ENCODE results near the gene GAS2. TPM values are rescaled to one million over a fixed set of nuclear protein-coding genes. Genes with fewer than 3 reads are reported as not detected.
A peak's percentile ranks its signal among the peaks of the same experiment; 100 is the strongest.

GAS2 gene
- total RNA-seq: 1 to 10 TPM; 1.6 to 2.3 TPM

- Histone ChIP-seq H3K4me3 (peak within 1 kb of the TSS; percentile 36), H3K27ac (no peak within 1 kb of the TSS), H3K9ac (ENCODE audit: low read depth in 2 of 2, low read length in 2 of 2) (no peak within 1 kb of the TSS), H3K27me3 (peaks cover 8% of the 10 kb centered on the region), H3K9me3 (no peaks in the 10 kb centered on the region), H3K4me1 (no peaks in the 10 kb centered on the region), H3K36me3 (no peaks in the 10 kb centered on the region)
- intact Hi-C loops (cut with DNase I): no loop called here
- TF ChIP-seq CTCF (IDR thresholded peaks at IDR 0.05): no peak
- DNase-seq: no peak
Measured at GRCh38 chr11:22666325-22666687, at the start of gene GAS2. TSS of gene GAS2 (plus strand) at chr11:22666611. CDS start at chr11:22674870, 8,259 bp downstream.

- H3K9me3 ChIP-seq: no peaks in the 10 kb centered on the region
- no peak for TF ChIP-seq CTCF (IDR thresholded peaks at IDR 0.05)
- no peak for DNase-seq
- H3K27me3 ChIP-seq: no peaks in the 10 kb centered on the region
- H3K9ac ChIP-seq (ENCODE audit: low read depth in 2 of 2, low read length in 2 of 2): no peak overlapping the region
- H3K36me3 ChIP-seq: no peaks in the 10 kb centered on the region
- intact Hi-C loops (cut with DNase I): no loop called here
- H3K4me3 ChIP-seq: no peak overlapping the region
- no peak overlapping the region for H3K27ac ChIP-seq
- H3K4me1 ChIP-seq: no peaks in the 10 kb centered on the region
Measured at GRCh38 chr11:22617868-22618267, 48.5 kb upstream of the GAS2 start.

- Histone ChIP-seq H3K27ac (peak overlapping the region; percentile 84), H3K9me3 (no peaks in the 10 kb centered on the region), H3K36me3 (no peaks in the 10 kb centered on the region), H3K4me3 (peak overlapping the region; percentile 49), H3K4me1 (peaks cover 9% of the 10 kb centered on the region), H3K27me3 (no peaks in the 10 kb centered on the region), H3K9ac (ENCODE audit: low read depth in 2 of 2, low read length in 2 of 2) (peak overlapping the region; percentile 79 to 92)
- peak; percentile 35 for TF ChIP-seq CTCF (IDR thresholded peaks at IDR 0.05)
- peak; percentile 76 for DNase-seq
- intact Hi-C loops (cut with DNase I): no loop called here
Measured at GRCh38 chr11:22624742-22625447, 41.5 kb upstream of the GAS2 start.

- Histone ChIP-seq H3K9ac (ENCODE audit: low read depth in 2 of 2, low read length in 2 of 2) (peak within 1 kb of the TSS; percentile 79 to 92), H3K4me1 (peaks cover 9% of the 10 kb centered on the region), H3K9me3 (no peaks in the 10 kb centered on the region), H3K27me3 (no peaks in the 10 kb centered on the region), H3K36me3 (no peaks in the 10 kb centered on the region), H3K4me3 (peak within 1 kb of the TSS; percentile 49), H3K27ac (peak within 1 kb of the TSS; percentile 84)
- no peak for TF ChIP-seq CTCF (IDR thresholded peaks at IDR 0.05)
- intact Hi-C loops (cut with DNase I): no loop called here
- DNase-seq: peak; percentile 98
Measured at GRCh38 chr11:22625448-22626287, 40.7 kb upstream of the GAS2 start, which contains the start of gene FANCF. TSS of gene FANCF (minus strand) at chr11:22625823. CDS start at chr11:22625810, 13 bp downstream.

- H3K27ac ChIP-seq: no peak overlapping the region
- H3K9ac ChIP-seq (ENCODE audit: low read depth in 2 of 2, low read length in 2 of 2): no peak overlapping the region
Measured at GRCh38 chr11:22626573-22627239, 39.7 kb upstream of the GAS2 start.

More at GRCh38 chr11:22626573-22627239, 39.7 kb upstream of the GAS2 start:
- H3K27me3 ChIP-seq: no peaks in the 10 kb centered on the region
- DNase-seq: no peak
- H3K4me1 ChIP-seq: peaks cover 9% of the 10 kb centered on the region
- no peak for TF ChIP-seq CTCF (IDR thresholded peaks at IDR 0.05)
- H3K36me3 ChIP-seq: no peaks in the 10 kb centered on the region
- intact Hi-C loops (cut with DNase I): no loop called here
- no peaks in the 10 kb centered on the region for H3K9me3 ChIP-seq
- no peak overlapping the region for H3K4me3 ChIP-seq

Data from colonic mucosa (tissue), 4 donors.